Stimulated activated naive CD8-positive, alpha-beta T cell treated with anti-CD3 and anti-CD28 coated beads, Interleukin-15, Interleukin-2, amounts not matched to agents 100 U/mL and 50 U/mL, for 24 hours (primary cell): ENCODE results near the gene MAIP1.
"Not testable (repeated sequence)": the region's sequence is repeated elsewhere in the genome, so short reads cannot be mapped to it uniquely, and the experiment has no call there.

Experiments
- ATAC-seq: fragments of 150-1000 bp; cut with Tn5 transposase; one replicate; pipeline ENCODE4 v1.10.0; 2021
- DNase-seq: peaks from one replicate; pipeline ENCODE4 v3.0.0; 2021

Gene MAIP1, protein sequence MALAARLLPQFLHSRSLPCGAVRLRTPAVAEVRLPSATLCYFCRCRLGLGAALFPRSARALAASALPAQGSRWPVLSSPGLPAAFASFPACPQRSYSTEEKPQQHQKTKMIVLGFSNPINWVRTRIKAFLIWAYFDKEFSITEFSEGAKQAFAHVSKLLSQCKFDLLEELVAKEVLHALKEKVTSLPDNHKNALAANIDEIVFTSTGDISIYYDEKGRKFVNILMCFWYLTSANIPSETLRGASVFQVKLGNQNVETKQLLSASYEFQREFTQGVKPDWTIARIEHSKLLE

GRCh38 chr2:199955339-199956061, at the start of gene MAIP1, which contains the start of gene TYW5:
MAIP1 (plus strand) TSS chr2:199955582; CDS start chr2:199955799, 217 bp downstream.
TYW5 (minus strand) TSS chr2:199955491; CDS start chr2:199955470, 21 bp downstream.
- DNase-seq (peak; percentile 82), ATAC-seq (peak; percentile 89)

DNA sequence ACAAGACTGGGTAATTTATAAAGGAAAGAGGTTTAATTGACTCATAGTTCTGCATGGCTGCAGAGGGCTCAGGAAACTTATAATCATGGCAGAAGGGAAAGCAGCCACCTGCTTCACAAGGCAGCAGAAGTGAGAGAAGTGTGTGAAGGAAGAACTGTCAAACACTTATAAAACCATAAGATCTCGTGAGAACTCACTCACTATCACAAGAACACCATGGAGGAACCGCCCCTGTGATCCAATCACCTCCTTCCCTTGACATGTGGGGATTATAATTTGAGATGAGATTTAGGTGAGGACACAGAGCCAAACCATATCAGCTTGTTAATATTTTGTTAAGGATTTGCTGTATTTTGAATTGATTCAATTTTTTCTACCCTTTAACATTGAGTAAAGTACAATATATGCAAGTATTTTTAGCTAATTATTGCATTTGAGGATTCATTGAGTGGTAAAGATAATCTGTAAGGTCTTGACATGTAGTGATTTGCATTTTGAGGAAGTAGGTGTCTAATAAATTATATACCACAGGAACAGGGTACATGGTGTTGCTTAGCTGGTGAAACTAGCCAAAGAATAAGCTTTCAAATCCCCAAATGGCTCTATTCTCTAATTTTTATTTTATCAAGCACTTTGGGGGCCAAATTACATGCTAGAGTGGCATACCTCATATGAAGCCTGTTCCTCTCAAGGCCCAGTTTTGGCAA, 48.2 kb upstream of the MAIP1 start:
- no peak for DNase-seq
- no peak for ATAC-seq

GRCh38 chr2:199910338-199911051, 44.9 kb upstream of the MAIP1 start:
- ATAC-seq: no peak
- no peak for DNase-seq

- peak; percentile 95 for DNase-seq
- peak; percentile 92 for ATAC-seq
These were observed 44.1 kb upstream of the MAIP1 start, which contains the start of gene C2orf69 for GRCh38 chr2:199911052-199911876. C2orf69 (plus strand) TSS chr2:199911293; CDS start chr2:199911439, 146 bp downstream.

DNA sequence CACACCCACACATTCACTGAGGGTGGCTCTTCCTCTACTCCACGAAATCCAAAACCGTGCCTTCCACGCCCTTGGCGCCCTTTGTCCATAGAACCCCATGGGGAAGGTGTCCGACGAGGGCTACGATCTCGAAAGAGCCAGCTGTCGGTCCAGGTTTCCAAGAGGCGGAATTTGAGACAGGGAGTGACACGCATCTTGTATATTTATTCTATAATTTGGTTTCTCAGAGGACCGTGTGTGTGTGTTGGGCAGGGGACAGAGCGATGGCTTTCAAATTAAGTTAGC, 43.6 kb upstream of the MAIP1 start:
- no peak for DNase-seq
- no peak for ATAC-seq

DNA sequence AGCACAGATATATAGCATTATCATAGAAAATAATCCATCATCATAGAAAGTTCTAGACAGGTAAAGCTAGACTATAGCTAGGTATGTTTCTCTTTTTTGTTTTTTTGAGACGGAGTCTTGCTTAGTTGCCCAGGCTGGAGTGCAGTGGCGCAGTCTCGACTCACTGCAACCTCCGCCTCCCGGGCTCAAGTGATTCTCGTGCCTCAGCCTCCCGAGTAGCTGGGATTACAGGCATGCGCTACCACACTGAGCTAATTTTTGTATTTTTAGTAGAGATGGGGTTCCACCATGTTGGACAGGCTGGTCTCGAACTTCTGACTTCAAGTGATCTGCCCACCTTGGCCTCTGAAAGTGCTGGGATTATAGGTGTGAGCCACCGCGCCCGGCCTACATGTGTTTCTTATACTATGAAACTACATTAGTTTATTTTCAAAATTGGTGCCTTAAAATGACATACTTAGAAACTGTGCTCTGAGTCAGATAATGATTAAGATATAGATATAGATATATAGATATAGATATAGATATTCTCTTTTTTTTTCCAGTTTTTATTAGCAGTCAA, 42.7 kb upstream of the MAIP1 start:
- DNase-seq, ATAC-seq: not testable (repeated sequence)

- ATAC-seq (no peak), DNase-seq (no peak)
These were observed 40.9 kb upstream of the MAIP1 start for GRCh38 chr2:199914372-199914958.

- ATAC-seq: no peak
- DNase-seq: no peak
These were observed 38.4 kb upstream of the MAIP1 start for GRCh38 chr2:199916980-199917379.

DNA sequence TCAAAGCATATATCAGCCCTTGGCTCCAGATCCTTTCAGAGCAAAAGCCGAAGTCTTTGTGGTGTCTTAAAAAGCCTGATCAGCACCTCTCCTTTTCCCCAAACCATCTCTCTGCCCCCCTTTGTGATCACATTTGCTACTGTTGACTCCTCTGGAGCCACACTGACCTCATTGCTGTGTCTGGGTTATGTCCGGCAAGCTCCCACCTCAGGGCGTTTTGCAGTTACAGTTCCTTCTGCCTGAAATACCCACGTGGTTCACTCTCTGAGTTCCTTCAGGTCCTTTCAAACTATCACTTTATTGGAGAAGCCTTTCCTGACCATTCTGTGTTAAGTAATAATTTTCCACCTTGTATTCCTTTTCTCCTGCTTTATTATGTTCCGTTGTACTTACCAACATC, 32.5 kb upstream of the MAIP1 start:
- ATAC-seq (no peak), DNase-seq (no peak)

- ATAC-seq (peak; percentile 71), DNase-seq (no peak)
These were observed 31.5 kb upstream of the MAIP1 start for GRCh38 chr2:199923924-199924323.

DNA sequence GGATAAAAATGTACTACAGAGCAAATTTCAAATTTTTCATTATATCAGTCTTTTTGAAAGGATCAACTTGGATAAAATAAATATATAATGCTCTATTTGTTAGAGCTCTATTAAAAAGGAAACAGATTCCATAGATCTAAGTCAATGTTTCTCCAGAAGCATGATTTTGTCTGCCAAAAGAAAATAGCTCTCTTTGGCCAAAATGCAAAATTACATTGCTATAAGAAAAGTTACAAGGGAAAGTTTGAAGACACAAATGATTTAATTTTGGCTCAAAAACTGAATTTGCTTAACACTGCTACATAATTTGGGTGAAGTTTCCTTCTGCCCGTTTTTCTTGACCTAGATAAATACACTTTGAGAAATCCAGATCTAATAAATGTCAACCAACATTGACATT, 28.6 kb upstream of the MAIP1 start:
- no peak for ATAC-seq
- DNase-seq: no peak

- ATAC-seq (no peak), DNase-seq (no peak)
These were observed 27.2 kb upstream of the MAIP1 start for GRCh38 chr2:199928226-199928625.

DNA sequence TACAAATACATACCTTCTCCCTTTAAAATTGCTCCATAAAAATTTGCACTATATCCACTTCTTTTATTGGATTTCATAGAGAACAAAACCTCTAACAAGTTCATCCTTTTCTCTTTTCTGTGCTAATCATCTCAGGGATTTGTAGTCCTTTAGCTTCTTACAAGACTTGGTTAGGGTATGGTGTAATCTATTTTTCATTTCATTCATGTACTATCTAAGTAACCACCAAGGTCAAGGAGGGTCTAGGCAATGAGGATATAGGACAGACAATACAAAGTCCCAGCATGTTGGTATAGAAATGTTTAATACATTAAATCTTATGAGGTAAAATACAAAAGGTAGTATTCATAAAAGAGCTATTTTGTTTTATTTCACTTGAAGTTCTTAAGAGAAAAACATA, 26.8 kb upstream of the MAIP1 start:
- ATAC-seq: no peak

DNA sequence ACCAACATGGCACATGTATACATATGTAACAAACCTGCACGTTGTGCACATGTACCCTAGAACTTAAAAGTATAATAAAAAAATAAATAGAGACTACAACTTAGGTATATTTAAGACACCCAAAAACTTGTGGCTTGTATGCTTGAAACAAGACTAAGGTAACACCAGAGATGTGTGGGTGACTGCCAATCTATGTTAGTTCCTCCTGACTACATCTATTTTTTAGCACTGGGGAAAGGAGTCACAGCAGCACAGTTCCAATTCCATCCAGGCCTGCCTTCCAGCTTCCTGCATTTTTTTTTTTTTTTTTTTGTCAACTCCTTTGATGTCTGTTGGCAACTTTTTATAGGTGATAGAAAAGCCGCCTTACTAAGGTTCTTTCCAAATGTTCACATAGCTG, 26.1 kb upstream of the MAIP1 start:
- no peak for ATAC-seq
- DNase-seq: no peak

More for the DNA sequence above, 26.8 kb upstream of the MAIP1 start:
- no peak for DNase-seq

DNA sequence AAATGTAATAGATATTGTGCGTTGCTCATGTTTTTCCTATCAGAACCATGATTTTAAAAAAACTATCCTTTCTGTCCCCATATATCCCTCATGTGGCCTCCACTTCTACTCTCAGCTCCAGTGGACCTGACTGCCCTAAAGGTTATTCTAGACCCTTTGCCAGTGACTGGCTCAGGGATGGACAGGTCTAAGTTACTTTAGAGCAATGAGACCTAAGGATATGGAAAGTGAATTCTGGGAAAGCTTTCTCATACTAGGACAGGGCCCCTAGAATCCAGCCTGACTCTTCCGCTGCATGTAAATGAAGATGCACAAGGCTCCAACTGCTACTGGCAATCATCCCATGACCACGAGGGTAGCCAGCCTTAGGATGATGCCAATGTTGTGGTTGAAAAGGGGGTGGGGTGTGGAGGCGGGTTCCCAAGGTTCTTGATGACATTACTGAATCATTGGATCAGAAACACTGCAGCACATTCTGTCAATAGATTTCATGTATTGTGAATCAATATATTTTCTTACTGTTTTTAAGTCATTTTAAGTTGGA, 23.0 kb upstream of the MAIP1 start:
- ATAC-seq: no peak
- no peak for DNase-seq

DNA sequence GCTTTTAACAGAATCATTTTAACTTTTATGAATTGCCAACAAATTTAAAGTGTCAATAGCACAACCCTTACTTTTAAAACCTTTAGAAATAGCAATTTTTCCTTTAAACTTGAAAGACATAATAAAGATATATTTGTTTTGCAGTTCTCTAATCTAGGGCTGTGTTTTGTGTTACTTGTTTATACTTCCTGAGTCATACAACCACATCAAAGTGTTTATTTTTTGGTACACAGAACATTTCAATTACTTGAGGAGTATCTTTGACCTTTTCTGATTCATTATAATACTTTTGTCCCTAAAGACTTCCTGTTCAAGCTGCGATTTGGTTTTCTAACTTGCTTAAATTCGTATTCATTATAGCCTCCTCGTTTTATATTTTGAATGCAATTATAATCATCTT, 21.9 kb upstream of the MAIP1 start:
- DNase-seq (no peak), ATAC-seq (no peak)

GRCh38 chr2:199936554-199936953, 18.8 kb upstream of the MAIP1 start:
- DNase-seq (no peak), ATAC-seq (no peak)

- ATAC-seq (peak; percentile 28), DNase-seq (no peak)
These were observed 15.0 kb upstream of the MAIP1 start for GRCh38 chr2:199940373-199940772.

GRCh38 chr2:199943373-199943772, 12.0 kb upstream of the MAIP1 start:
- ATAC-seq: no peak
- no peak for DNase-seq

DNA sequence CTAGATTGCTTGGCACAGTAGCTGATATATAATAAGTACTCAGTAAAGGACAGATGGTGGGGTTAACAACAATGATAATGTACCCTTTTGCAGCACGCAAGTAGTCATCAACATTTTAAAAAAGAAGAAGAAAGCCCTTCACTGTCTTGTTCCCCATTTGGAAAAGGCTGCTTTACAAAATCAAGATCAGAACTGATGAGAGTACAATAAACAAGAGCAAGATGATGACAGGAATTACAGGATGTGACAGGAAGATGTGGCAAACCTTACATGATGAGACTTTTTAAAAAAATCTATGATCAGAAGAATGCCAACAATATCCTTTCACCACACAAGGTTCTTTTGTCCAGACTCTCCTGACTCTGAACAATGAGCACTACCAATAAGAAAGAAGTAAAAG, 9.2 kb upstream of the MAIP1 start:
- no peak for ATAC-seq
- DNase-seq: no peak

DNA sequence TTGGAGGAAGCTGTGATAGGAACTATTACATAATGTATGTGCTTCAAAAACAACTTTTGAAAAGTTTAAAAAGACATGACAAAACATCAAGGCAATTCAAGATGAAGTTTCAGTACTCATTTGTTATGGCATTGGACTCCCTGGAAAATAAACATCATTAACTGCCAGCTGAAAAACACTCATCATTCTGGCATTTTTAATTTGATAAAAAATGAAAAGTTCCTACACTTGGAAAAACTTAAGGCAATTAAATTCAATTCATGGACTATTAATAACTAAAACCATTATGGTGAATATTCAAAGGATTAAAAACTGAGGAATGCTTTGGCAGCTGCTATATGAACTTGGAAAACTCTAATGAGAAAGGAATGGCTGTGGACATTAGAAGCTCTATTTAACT, 8.5 kb upstream of the MAIP1 start:
- DNase-seq (no peak), ATAC-seq (no peak)
